K562 (cell line): Measurements from ENCODE around the gene IL27RA. TPM values are rescaled to one million over a fixed set of nuclear protein-coding genes. Genes with fewer than 3 reads are reported as not detected.

Source experiments
- CBFA2T3 ChIP-seq: fragments of 450-650 bp; IDR thresholded peaks from 2 replicates; pipeline ENCODE4 v1.6.1; 2017
- KLF13 ChIP-seq: fragments of 450-650 bp; IDR thresholded peaks from 2 replicates; pipeline ENCODE4 v1.6.1; 2016; ENCODE audit warnings: missing genetic modification characterization, low read depth, mild to moderate bottlenecking, missing compliant biosample characterization, moderate library complexity, borderline replicate concordance
- NCOA1 ChIP-seq: fragments of 450-650 bp; IDR thresholded peaks from 2 replicates; pipeline ENCODE4 v1.6.1; 2016; ENCODE audit warnings: low read depth
- NCOR1 ChIP-seq: fragments of 450-650 bp; IDR thresholded peaks from 2 replicates; pipeline ENCODE4 v1.6.1; 2016; ENCODE audit warnings: mild to moderate bottlenecking, moderate library complexity
- RBBP5 ChIP-seq: fragments of 200-600 bp; sonication (generic); IDR thresholded peaks from 2 replicates; pipeline ENCODE4 v1.6.1; 2012; ENCODE audit warnings: borderline replicate concordance, mild to moderate bottlenecking, low read length, control low read depth, inconsistent platforms; ENCODE audit not compliant: insufficient read depth, poor library complexity, severe bottlenecking
- TRIM24 ChIP-seq, 2 experiments: fragments of 450-650 bp; IDR thresholded peaks; 2 replicates each; pipeline ENCODE4 v1.6.1; 2016
- UBTF ChIP-seq, 2 experiments: IDR thresholded peaks; 2 replicates each; pipeline ENCODE4 v1.6.1; 2012; ENCODE audit warnings: improper control_type of control experiment in 2 of 2, low read depth in 2 of 2, low read length in 2 of 2, borderline replicate concordance in 1 of 2
- ZBTB11 ChIP-seq, 3 experiments: fragments of 200-800 bp in 1 of 3; fragments of 250-450 bp in 1 of 3; fragments of 450-650 bp in 1 of 3; sonication (Bioruptor Pico) in 1 of 3; sonication (Bioruptor generic) in 1 of 3; formaldehyde crosslinking in 1 of 3; IDR thresholded peaks; 2 replicates each; pipeline versions ENCODE4 v1.6.1 to v1.8.0; 2016 to 2022; ENCODE audit warnings: mild to moderate bottlenecking in 2 of 3, missing genetic modification characterization in 2 of 3, missing compliant biosample characterization in 1 of 3, moderate library complexity in 1 of 3
- ZFX ChIP-seq: sonication (generic); formaldehyde crosslinking; IDR thresholded peaks from 2 replicates; pipeline ENCODE4 v1.8.0; 2022; ENCODE audit warnings: mild to moderate bottlenecking, missing genetic modification reagents, moderate library complexity
- ZMIZ1 ChIP-seq, 2 experiments: fragments of 150-350 bp in 1 of 2; IDR thresholded peaks; 2 replicates each; pipeline ENCODE4 v1.6.1; 2012 to 2016; ENCODE audit warnings: low read depth in 2 of 2, low read length in 2 of 2, mild to moderate bottlenecking in 1 of 2, moderate library complexity in 1 of 2
- ZNF174 ChIP-seq: fragments of 250-450 bp; sonication (Bioruptor Pico); IDR thresholded peaks from 2 replicates; pipeline ENCODE4 v1.4.0; 2020; ENCODE audit warnings: mild to moderate bottlenecking
- ZNF316 ChIP-seq: fragments of 450-650 bp; IDR thresholded peaks from 2 replicates; pipeline ENCODE4 v1.6.1; 2016
- ZNF589 ChIP-seq: fragments of 200-800 bp; sonication (Bioruptor generic); IDR thresholded peaks from 2 replicates; pipeline ENCODE4 v1.6.1; 2016; ENCODE audit warnings: low read depth, missing genetic modification characterization, missing compliant biosample characterization
- polyA plus RNA-seq, 8 experiments: library from polyadenylated mRNA; depleted of rRNA in 4 of 8; stranded (reverse) in 5 of 8; unstranded in 3 of 8; fragments of >200 nt; fragmentation: Nextera tagmentation in 2 of 8; fragmentation: Illumina TruSeq in 1 of 8; extraction: Ambion mirVana in 2 of 8; extraction: Trizol in 1 of 8; gene quantifications; 2 replicates each; pipeline versions ENCODE4 v1.2.1 to v1.2.3, GENCODE V29; 2011 to 2014; ENCODE audit warnings: inconsistent platforms in 1 of 8, missing spikeins in 1 of 8
- total RNA-seq, 7 experiments: library from RNA; depleted of rRNA in 6 of 7; stranded (reverse); fragments of >200 nt in 6 of 7; fragmentation: Illumina TruSeq in 2 of 7; extraction: Trizol in 2 of 7; gene quantifications; 2 replicates each; pipeline versions ENCODE4 v1.2.1 to v1.2.3, GENCODE V29; 2011 to 2021; ENCODE audit warnings: low replicate concordance in 1 of 7

Gene IL27RA
- total and polyA plus RNA-seq, 9 of the 15 experiments (the other 6 are each of a cell fraction or from before 2014, with no cell fraction given) = 1.9 to 15.9 (median 12.0) TPM

- TF ChIP-seq ZBTB11 (CRISPR knock-in tag; IDR thresholded peaks at IDR 0.05) (0 out of 6 replicates have a peak, but pooled peaks of 1 of the 3 experiments have one; percentile 27), RBBP5 (peak; percentile 46), ZMIZ1 (IDR thresholded peaks at IDR 0.05; ENCODE audit: low read depth in 2 of 2, low read length in 2 of 2) (0 out of 4 replicates have a peak, but pooled peaks of 1 of the 2 experiments have one; percentile 26), ZNF589 (CRISPR knock-in tag) (no peak), ZFX (CRISPR knock-in tag) (0 out of 2 replicates have a peak, but pooled peaks have one; percentile 21), ZNF316 (no peak), UBTF (IDR thresholded peaks at IDR 0.05; ENCODE audit: borderline replicate concordance in 1 of 2, low read depth in 2 of 2, low read length in 2 of 2) (0 out of 4 replicates have a peak, but pooled peaks of 1 of the 2 experiments have one; percentile 67), ZNF174 (CRISPR knock-in tag) (no peak), NCOR1 (peak; percentile 83), KLF13 (tag) (no peak), NCOA1 (peak; percentile 56; the same call in 1 of the 2 replicates), CBFA2T3 (peak; percentile 86), TRIM24 (IDR thresholded peaks at IDR 0.05) (no peak)
Observed at GRCh38 chr19:14027856-14028450, 3.6 kb upstream of the IL27RA start, which contains the start of gene RLN3 (continued).
